GM20000 (cell line): ENCODE results near the gene EMX1.
"Not testable (repeated sequence)": the region's sequence is repeated elsewhere in the genome, so short reads cannot be mapped to it uniquely, and the experiment has no call there.

ENCODE experiments used
- DNase-seq: peaks from one replicate; pipeline ENCODE4 v3.0.0; 2012; ENCODE audit warnings: low spot score
- TF ChIP-seq, protein P1 (sequence below): IDR thresholded peaks from 2 replicates; pipeline ENCODE4 v1.5.1; 2012; ENCODE audit warnings: mild to moderate bottlenecking, control low read depth; ENCODE audit errors: extremely low read depth, missing control alignments

Gene EMX1

DNA sequence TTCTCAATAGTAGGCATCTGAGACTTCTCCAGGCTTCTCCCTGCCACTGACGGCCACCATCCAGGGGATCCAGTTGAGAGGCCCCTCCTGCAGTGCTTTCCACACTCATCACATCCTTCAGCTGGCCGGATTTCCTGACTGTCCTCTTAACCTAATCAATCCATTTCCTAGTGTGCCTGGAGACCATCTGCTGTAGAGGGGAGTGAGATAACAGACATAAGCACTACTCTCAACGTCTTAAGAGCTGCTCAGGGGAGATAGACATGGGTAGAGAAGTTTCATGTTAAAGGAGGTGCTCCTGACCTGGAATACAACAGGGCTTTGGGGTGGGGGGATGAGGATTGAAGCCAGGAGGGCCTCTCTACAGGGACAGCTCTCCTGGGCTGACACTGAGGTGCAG is 15.9 kb upstream of the EMX1 start:
- TF ChIP-seq, protein P1, sequence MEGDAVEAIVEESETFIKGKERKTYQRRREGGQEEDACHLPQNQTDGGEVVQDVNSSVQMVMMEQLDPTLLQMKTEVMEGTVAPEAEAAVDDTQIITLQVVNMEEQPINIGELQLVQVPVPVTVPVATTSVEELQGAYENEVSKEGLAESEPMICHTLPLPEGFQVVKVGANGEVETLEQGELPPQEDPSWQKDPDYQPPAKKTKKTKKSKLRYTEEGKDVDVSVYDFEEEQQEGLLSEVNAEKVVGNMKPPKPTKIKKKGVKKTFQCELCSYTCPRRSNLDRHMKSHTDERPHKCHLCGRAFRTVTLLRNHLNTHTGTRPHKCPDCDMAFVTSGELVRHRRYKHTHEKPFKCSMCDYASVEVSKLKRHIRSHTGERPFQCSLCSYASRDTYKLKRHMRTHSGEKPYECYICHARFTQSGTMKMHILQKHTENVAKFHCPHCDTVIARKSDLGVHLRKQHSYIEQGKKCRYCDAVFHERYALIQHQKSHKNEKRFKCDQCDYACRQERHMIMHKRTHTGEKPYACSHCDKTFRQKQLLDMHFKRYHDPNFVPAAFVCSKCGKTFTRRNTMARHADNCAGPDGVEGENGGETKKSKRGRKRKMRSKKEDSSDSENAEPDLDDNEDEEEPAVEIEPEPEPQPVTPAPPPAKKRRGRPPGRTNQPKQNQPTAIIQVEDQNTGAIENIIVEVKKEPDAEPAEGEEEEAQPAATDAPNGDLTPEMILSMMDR = no peak
- no peak for DNase-seq

DNA sequence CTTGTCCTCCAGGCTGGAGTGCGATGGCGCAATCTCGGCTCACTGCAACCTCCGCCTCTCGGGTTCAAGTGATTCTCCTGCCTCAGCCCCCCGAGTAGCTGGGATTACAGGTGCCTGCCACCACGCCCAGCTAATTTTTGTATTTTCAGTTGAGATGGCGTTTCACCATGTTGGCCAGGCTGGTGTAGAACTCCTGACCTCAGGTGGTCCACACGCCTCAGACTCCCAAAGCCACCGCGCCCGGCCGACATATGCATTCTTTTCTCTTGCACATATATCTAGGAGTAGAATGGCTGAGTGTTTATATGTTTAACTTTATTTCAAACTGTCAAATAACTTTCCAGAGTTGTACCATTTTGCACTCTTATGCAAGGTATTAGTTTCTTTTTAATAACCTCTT is 9.9 kb upstream of the EMX1 start:
- DNase-seq = not testable (repeated sequence)

DNA sequence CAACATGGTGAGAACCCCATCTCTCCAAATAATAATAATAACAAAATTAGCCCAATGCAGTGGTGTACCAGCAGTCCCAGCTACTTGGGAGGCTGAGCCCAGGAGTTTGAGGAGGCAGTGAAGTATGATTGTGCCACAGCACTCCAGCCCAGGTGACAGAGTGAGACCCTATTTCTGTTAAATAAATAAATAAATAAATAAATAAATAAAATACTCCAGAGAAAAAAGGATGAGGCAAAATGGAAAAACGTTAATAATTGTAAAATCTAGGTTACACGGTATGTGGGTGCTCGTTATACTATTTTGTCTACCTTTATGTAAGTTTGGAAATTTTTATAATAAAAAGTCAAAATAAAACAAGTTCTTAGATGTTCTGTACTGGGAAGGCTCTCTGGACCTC is 8.6 kb upstream of the EMX1 start:
- TF ChIP-seq, protein P1 = no peak
- DNase-seq = no peak

DNA sequence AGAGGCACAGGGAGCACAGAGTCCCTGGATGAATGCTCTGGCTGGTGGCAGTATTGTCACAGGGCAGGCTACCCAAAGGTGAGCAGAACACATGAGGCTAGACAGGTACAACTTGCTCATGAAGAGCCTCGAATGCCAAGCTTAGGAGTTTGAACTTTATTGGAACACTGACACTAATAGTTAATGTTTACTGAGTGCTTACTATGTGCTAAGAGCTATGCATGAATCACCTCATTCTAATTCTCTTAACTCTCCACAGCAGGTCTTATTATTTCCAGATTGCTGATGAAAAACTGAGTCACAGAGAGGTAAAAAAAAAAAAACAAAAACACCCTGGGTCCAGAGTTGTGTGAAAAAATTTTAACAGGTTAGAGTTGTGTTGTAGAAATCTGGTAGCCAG is 6.1 kb upstream of the EMX1 start:
- no peak for DNase-seq
- TF ChIP-seq, protein P1 = no peak

DNA sequence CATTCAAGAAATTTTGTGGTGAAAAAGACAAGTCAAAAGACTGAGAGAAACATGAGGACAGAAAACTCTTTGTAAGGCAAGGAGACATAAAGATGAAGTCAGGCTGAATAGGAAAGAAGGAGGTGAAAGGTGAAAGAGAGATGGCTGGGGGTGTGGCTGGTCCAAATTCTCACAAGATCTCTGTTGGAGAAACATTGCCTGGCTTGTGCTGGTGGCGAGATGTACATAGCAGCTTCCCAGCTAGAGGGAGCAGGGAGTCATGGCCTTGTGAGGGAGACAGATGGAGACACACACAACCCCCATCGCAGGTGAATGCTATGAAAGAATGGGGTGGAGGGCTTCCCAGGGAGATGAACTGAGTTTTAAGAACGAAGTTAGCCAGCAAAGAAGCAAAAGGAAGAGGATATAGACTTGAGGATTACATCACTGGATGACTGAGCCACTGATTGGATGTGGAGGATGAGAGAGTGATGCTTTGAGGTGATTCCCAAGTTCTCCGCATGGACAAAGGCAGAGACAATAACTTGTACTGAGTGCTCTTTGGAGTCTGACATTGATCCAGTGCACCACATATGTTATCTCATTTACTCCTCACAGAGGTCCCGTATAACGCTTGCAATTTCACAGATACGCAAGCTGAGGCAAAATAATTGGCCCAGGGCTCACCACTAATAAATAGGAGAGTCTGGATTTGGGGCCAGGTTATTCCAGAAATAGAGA is 3.7 kb upstream of the EMX1 start:
- TF ChIP-seq, protein P1 = no peak
- peak; percentile 6 for DNase-seq

DNA sequence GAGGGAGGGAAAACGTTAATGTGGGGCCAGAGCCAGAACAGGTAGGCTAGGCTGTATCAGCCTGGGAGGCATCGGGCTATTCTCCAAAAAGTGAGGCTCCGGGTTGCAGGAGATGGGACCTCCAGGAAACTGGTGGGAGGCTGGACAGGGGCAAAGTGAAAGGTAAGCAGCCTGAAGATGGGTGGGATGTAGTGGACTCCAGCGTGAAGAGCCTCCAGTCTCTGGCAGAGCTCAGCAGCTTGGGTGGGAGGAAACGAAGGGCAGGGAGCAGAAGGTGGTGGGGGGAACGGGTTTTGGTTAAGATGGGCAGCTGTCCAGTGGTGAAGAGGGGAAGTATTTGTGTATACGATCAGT is 3.1 kb upstream of the EMX1 start:
- TF ChIP-seq, protein P1 = no peak
- peak; percentile 17 for DNase-seq

DNA sequence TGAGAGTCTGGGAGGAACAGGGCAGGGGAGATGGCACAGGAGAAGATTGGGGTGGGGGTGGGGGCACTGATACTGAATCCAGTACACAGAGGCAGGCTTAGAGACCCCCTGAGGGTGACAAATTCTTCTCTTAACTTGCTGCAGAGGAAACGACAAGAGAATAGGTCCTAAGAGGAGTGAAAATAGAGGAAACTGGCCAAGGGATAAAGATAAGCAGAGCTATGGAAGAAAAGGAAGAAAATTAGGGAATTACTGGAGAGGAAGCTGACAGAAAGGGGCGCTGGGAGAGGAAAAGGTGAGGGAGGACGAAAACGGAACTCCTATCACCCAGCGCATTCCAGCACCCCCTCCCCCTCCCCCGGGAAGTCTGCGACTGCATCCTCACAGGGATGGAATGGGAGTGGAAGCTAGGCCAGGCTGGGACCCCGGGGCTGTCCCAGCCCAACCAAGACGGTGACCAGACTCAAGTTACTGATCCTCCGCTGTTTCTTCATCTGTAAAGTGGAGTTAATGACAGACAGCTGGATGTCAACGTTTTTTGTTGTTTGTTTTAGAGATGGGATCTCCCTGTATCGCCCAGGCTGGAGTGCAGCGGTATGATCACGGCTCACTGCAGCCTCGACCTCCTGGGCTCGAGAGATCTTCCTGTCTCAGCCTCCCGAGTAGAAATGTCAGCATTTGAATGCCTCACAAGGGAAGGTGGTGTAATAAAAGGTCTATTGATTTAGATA is 2.6 kb upstream of the EMX1 start:
- TF ChIP-seq, protein P1 = no peak

More for the DNA sequence above, 2.6 kb upstream of the EMX1 start:
- DNase-seq = peak; percentile 9
